T-helper 1 cell treated with Interleukin-12 subunit alpha and Interleukin-12 subunit beta and Interleukin-4 antibody, amounts not matched to agents 30 ng/mL and 1 ng/mL, for 36 hours (primary cell): Measurements from ENCODE around the gene PML. TPM values are rescaled to one million over a fixed set of nuclear protein-coding genes. Genes with fewer than 3 reads are reported as not detected.
"Not testable (repeated sequence)": the region's sequence is repeated elsewhere in the genome, so short reads cannot be mapped to it uniquely, and the experiment has no call there.

ENCODE experiments used
- intact Hi-C: fragments of 100-400 bp; cut with micrococcal nuclease; formaldehyde crosslinking; loops from one replicate; pipeline ENCODE4 v1.15.1; 2024
- total RNA-seq: library from RNA; stranded (reverse); gene quantifications from 2 replicates; pipeline ENCODE4 v1.2.3, GENCODE V29; 2022

PML gene
- total RNA-seq, 1 donor from 2014 or later, result 111 TPM

DNA sequence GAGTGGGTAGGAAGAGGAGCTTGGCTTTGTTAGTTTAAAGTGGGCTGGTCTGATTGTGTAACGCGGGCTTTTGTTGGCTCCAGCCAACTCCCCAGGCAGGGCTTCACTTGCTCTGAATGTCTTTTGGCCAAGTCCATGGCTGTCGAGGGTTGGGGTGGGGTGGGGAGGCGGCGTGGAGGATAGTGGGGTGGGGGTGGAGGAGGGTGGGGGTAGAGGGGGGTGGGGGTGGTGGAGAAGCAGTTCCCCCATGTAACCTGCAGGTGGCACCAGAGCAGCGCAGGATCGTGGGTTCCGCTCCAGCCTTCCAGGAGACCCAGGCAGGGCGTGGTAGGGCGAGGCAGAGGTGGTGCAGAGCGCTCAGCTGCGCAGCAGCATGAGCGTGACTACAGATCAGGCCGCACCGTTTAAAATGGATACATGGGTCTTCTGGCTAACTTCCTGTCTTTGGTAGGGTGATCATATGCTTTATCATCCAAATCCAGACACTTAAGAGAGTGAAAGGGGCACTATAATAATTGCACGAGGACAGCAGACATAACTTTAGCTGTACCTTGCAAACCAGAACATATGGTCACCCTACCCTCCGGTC, 59.5 kb downstream of the PML start:
- intact Hi-C loops, result no loop called here

- intact Hi-C loops, result no loop called here
Measured at GRCh38 chr15:74055804-74056203, 61.3 kb downstream of the PML start.

DNA sequence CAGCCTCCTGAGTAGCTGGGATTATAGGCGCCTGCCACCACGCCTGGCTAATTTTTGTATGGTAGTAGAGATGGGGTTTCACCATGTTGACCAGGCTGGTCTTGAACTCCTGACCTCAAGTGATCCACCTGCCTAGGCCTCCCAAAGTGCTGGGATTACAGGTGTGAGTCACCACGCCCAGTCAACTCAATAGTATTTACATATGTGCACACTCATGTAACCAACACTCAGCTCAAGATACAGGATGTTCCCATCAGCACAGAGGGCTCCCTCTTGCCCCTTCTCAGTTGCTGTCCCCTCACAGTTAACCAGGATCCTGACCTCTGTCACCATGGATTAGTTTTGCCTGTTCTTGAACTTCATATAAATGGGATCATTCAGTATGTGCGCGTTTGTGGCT, 61.8 kb downstream of the PML start:
- intact Hi-C loops, result not testable (repeated sequence)

DNA sequence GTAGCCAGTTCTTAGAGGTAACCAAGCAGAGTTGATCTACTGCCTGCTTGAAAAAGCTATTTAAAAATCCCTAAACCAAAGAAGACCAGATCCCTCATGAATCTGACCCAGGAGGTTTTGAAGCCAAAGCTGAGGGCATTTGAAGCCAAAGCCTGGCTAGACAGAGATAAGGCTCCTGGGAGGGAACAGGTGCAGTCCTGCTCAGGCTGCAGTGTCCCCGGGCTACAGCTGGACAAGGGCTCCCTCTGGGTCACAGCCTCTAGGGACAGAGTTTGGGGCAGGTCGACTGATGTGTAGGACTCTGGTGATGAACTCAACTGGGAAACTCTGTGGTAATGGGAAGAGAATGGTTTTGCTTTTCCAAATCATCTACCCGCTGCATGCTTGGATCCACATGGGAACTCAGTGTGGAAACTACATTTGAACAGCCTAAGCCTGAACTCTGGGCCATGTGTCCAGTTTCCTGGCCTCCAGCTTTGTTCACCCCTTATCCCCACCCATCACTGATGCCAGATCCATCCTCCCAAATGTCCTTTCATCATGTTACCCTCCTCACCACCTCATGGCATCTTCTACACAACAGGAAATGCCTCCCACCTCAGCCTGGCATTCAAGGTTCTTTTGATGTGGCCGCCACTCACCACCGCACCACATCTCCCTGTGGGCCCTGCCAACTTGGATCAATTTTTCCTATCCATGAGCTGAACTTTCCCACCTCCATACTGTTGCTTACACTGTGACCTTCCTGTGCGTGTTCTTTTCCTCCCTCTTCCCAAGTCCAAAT, 64.7 kb downstream of the PML start:
- intact Hi-C loops, result not testable (repeated sequence)

DNA sequence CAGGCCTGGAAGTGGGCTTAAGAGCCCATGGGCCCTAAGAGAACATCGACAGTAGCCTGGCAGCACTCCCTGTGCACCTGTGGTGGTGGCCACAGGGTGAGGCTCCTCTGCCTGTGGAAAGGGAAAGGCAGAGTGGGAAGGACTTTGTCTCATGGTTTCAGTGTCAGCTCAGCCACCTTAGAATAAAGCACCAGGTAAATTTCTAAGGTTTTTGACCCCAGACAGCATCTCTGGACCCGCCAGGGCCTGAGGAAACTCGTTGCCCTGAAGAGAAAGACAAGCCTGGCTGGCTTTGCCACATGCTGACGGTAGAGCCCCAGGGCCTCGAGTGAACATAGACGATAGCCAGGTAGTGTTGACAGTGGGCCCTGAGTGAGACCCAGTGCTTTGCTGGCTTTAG, 65.7 kb downstream of the PML start:
- intact Hi-C loops, result no loop called here

DNA sequence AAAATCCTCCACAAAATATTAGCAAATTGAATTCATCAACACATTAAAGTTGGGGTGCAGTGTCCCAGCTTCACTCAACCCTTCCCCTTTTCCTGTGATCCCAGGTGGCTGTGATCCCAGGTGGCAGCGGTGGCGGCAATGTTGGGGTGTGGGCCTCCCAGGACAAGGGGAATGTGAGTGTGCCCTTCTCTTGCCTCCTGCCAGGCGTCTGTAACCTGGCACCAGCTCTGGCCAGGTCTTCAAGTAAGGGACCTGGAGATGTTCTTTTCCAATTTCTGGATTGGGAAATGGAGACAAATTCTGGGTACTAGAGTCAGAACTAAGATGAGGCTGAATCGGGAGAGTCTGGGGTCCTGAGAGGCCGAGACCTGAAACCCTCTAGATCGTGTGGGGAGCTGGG, 67.7 kb downstream of the PML start:
- intact Hi-C loops, result no loop called here

GRCh38 chr15:74062671-74063070, 68.2 kb downstream of the PML start:
- intact Hi-C loops, result no loop called here

DNA sequence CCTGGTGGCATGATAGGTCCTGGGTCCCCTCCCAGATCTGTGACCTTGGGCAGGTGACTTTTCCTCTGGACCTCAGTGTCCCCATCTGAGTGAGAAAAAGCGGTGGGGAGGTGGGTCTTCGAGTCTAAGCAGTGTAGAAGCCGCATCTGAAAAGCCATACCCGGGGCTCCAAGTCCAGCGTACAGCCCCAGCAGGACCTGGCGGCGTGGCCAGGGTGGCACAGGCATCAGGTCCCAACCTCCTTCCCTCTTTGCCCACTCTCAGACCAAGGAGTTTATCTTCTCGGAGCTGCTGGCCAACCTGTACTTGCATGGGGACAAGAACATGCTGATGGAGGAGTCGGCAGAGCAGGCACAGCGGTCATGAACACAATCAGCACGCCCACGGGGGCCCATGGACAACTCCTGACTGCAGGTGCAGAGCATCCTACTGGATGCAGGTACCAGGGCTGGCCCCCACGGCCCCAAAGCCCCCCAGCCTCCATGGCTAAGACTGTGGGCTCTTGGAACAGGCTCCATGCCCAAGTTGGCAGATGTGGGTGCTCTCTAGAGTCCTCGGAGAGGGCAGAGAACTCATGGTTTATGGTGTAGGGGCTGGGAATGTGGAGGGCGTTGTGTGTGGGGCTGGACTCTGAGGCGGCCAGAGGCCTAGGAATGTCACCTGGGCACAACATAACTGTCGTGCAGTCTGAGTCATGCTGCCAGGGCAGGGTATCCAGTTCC, 69.1 kb downstream of the PML start:
- intact Hi-C loops, result not testable (repeated sequence)

- intact Hi-C loops, result not testable (repeated sequence)
Measured at GRCh38 chr15:74064183-74064582, 69.7 kb downstream of the PML start.

- intact Hi-C loops, result not testable (repeated sequence)
Measured at GRCh38 chr15:74064822-74065221, 70.3 kb downstream of the PML start.

DNA sequence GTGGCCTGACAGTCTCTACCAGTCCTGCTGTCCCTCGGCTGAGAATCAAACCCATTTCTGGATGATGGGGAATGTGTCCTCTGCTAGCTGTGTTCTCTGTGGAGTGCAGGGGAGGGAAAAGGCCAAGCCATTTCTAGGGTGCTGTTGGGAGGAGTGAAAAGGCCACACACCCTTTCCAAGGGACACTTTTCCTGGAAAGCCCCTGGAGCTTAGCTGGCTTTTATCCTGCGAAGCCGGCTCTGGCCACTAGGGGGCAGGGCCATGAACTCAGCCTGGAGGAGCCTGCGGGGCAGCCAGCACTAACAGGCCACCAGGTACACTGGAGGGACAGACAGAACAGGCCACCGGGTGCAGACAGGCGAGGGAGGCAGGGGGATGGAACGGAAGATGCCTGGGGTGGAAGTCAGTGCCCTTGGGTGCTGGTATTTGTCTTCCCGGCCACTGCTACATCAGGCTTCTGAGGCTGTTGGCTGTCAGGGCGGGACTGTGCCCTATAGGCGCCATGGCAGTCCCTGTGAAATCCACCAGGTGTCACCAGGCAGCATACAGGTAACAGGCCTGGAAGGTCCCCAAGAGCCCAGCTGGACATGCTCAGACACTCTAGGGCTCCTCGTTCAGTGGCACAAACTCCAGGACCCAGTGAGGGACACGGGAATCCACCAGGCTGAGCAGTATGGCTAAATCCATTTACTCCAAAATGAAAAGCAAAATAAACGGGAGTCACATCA, 71.3 kb downstream of the PML start:
- intact Hi-C loops, result not testable (repeated sequence)

- intact Hi-C loops, result not testable (repeated sequence)
Measured at GRCh38 chr15:74071645-74072044, 77.1 kb downstream of the PML start.

DNA sequence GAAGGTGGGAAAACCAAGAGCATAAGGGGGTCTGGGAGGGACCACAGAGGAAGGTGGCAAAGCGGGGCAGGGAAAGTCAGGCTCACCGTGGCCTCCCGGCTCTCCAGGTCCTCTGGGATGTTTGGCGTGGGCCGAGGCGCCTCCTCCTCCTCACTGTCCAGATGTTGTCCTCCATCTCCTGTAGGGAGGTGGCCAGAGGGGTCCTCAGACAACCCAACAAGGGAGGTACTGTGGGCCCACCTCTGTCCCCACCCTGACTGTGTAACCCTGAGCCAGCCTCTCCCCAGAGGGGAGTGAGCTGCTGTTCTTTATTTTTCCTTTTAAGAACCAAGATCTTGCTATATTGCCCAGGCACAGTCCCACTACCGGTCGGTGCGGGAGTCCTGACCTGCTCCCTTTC, 77.6 kb downstream of the PML start:
- intact Hi-C loops, result not testable (repeated sequence)

GRCh38 chr15:74072614-74073337, 78.3 kb downstream of the PML start:
- intact Hi-C loops, result not testable (repeated sequence)

- intact Hi-C loops, result not testable (repeated sequence)
Measured at GRCh38 chr15:74075781-74076180, 81.3 kb downstream of the PML start.

GRCh38 chr15:74082450-74082849, 87.9 kb downstream of the PML start, which contains the start of gene GOLGA6A:
TSS of gene GOLGA6A (minus strand) at chr15:74082550. CDS start at chr15:74082509, 41 bp downstream.
- intact Hi-C loops, result not testable (repeated sequence)

DNA sequence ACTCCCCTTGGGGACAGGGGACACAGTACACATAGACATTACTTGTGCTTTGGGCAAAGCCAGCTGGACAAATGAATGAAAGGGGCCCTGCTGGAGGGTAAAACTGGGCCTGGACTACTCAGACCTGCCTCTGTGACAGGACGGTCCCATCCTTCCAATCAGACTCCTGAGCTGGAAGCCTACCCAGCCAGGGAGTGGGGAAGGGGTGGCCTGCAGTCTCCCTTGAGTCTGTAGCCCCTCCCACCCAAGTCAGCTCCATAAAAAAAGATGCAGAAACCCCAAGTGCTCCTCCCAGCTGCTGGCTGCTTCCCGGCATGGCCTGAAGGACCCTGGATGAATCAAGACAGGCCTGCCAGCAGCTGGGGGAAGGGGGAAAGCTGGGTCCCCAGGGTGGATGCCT, 100.1 kb downstream of the PML start:
- intact Hi-C loops, result not testable (repeated sequence)

DNA sequence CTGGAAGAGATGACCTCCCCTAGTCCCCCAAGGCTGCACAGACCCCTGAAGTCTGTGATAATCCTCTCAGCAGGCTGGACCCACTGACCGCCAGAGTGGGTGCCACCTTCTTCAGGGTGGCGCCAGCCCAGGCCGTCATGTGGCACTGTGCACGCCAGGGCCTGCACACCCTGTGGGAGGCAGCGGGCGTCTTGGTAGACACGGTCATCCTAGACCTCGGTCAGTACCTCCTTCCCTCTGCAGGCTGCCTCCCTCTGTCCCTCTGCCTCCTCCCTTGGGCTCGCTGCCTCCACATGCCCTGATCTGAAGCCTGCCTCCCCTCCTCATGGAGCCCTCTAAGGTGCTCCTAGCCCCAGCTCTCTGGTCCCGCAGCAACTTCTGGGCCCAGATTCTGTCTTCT, 101.1 kb downstream of the PML start:
- intact Hi-C loops, result not testable (repeated sequence)

DNA sequence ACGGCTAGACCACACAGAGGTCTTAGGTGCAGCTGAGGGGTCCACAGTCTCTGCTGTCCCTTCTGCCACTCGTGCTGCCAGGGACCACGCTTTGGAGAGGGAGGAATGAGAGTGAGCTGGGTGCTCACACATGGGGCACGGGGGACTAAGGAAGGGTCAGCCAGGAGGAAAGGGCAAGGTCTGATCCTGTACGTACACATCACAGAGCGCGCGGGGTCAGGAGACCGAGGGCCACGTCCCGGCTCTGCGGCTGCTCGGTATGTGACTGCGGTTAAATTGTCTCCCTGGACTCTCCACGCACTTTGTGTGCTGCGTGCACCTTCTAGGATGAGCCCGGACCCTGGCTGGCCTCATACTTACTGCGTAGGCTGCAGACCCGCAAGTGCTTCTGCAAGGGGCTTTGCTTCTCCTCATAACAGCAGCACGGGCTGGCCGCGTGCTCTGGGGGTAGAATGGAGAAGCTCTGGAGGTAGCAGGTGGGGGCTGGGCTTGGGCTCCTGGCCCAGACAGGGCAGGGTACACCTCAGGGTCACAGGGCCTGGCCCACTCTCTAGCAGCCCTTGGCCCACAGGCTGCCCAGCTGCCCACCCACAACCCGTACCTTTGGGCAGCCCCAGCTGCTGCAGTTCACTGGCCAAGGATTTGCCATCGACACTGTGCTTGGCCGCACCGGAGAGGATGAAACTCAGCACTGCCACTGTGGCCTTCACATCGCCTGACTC, 102.4 kb downstream of the PML start:
- intact Hi-C loops, result not testable (repeated sequence)
